Endothelial cell of umbilical vein (primary cell): ENCODE data around the gene PRCD. TPM values are rescaled to one million over a fixed set of nuclear protein-coding genes. Genes with fewer than 3 reads are reported as not detected.

Experiments
- BruUV-seq: library from RNA; stranded (reverse); fragments of 400-500 nt; replicated peaks from 2 replicates; lab custom pipeline; 2021; lab: Mats Ljungman, UMichigan
- CTCF ChIA-PET: fragments of 300-600, 350-600 bp; sonication (Branson Sonifier 250); formaldehyde crosslinking; loops from one replicate; lab custom pipeline; 2021; ENCODE audit warnings: antibody characterized with exemption, inconsistent platforms; lab: Charles Lee
- POLR2A ChIA-PET: fragments of 300-600, 350-600 bp; sonication (Branson Sonifier 250); formaldehyde crosslinking; loops from one replicate; lab custom pipeline; 2021; ENCODE audit warnings: antibody characterized with exemption, inconsistent platforms; lab: Charles Lee
- DNase-seq: peaks from one replicate; pipeline ENCODE4 v3.0.0-alpha.2; 2011; ENCODE audit warnings: low read depth, low spot score
- FAIRE-seq: peaks from 2 replicates; lab custom pipeline; 2011; peaks lifted over from hg19 to GRCh38; lab: Jason Lieb, UNC
- H2AFZ ChIP-seq: 2 replicates; pipeline ENCODE4 v1.6.0; 2012; ENCODE audit warnings: low read depth, low read length, control low read depth, inconsistent platforms
- H3K27ac ChIP-seq: 2 replicates; pipeline ENCODE4 v1.5.1; 2011; ENCODE audit warnings: low read depth, mild to moderate bottlenecking, control low read depth, low read length, moderate library complexity; ENCODE audit not compliant: insufficient read depth
- H3K27me3 ChIP-seq, 2 experiments: 2 replicates each; pipeline versions ENCODE4 v1.6.0 to v1.6.1; 2011; ENCODE audit warnings: low read length in 2 of 2, mixed read lengths in 1 of 2; ENCODE audit not compliant: control insufficient read depth in 2 of 2, insufficient read depth in 2 of 2
- H3K36me3 ChIP-seq, 2 experiments: 2 replicates in 1 of 2; 3 replicates in 1 of 2; pipeline ENCODE4 v1.5.1; 2011; ENCODE audit warnings: low read length in 2 of 2, mild to moderate bottlenecking in 1 of 2, moderate library complexity in 1 of 2; ENCODE audit not compliant: control insufficient read depth in 2 of 2, insufficient read depth in 2 of 2; ENCODE audit errors: extremely low read depth in 1 of 2
- H3K4me1 ChIP-seq: 3 replicates; pipeline ENCODE4 v1.5.1; 2011; ENCODE audit warnings: mild to moderate bottlenecking, low read length; ENCODE audit not compliant: control insufficient read depth, insufficient read depth; ENCODE audit errors: extremely low read depth
- H3K4me2 ChIP-seq: 2 replicates; pipeline ENCODE4 v1.6.1; 2011; ENCODE audit warnings: low read length, control low read depth, mixed read lengths; ENCODE audit not compliant: insufficient read depth
- H3K4me3 ChIP-seq, 3 experiments: fragments of 200-600 bp in 1 of 3; sonication (generic), shearing (Covaris generic) in 1 of 3; replicated peaks in 1 of 3; 2 replicates each; pipeline ENCODE4 v1.5.1; 2011 to 2016; ENCODE audit warnings: control low read depth in 3 of 3, low read length in 3 of 3, mild to moderate bottlenecking in 2 of 3, inconsistent platforms in 1 of 3, low read depth in 1 of 3, moderate library complexity in 1 of 3; ENCODE audit not compliant: insufficient read depth in 1 of 3
- H3K79me2 ChIP-seq: 2 replicates; pipeline ENCODE4 v1.6.0; 2012; ENCODE audit warnings: low read length, inconsistent platforms; ENCODE audit not compliant: control insufficient read depth, insufficient read depth
- H3K9ac ChIP-seq: replicated peaks from 2 replicates; pipeline ENCODE3; 2011; ENCODE audit warnings: low read length, control low read depth; ENCODE audit not compliant: insufficient read depth; ENCODE audit errors: extremely low read depth
- H3K9me1 ChIP-seq: replicated peaks from 3 replicates; pipeline ENCODE4 v1.6.0; 2011; ENCODE audit warnings: mild to moderate bottlenecking, low read length; ENCODE audit not compliant: control insufficient read depth, insufficient read depth; ENCODE audit errors: extremely low read depth
- H3K9me3 ChIP-seq: replicated peaks from 2 replicates; pipeline ENCODE4 v1.5.1; 2012; ENCODE audit warnings: low read length, inconsistent platforms; ENCODE audit not compliant: control insufficient read depth, insufficient read depth
- H4K20me1 ChIP-seq: replicated peaks from 2 replicates; pipeline ENCODE3; 2011; ENCODE audit warnings: mild to moderate bottlenecking, low read length; ENCODE audit not compliant: control insufficient read depth, insufficient read depth; ENCODE audit errors: extremely low read depth
- CTCF ChIP-seq, 2 donors: IDR thresholded peaks; 1 replicate in 1 of 2; 2 replicates in 1 of 2; pipeline ENCODE4 v1.5.1; 2011; ENCODE audit warnings: low read length in 2 of 2, mild to moderate bottlenecking in 2 of 2, moderate library complexity in 2 of 2, control low read depth in 1 of 2, inconsistent platforms in 1 of 2, low read depth in 1 of 2; ENCODE audit not compliant: insufficient read depth in 1 of 2; ENCODE audit errors: extremely low read depth in 1 of 2
- EZH2 ChIP-seq: IDR thresholded peaks from 2 replicates; pipeline ENCODE4 v1.6.1; 2012; ENCODE audit warnings: borderline replicate concordance, low read depth, mild to moderate bottlenecking, moderate library complexity, low read length, inconsistent platforms; ENCODE audit not compliant: severe bottlenecking
- FOS ChIP-seq: IDR thresholded peaks from 2 replicates; pipeline ENCODE4 v1.6.1; 2011; ENCODE audit warnings: mild to moderate bottlenecking, low read length, moderate library complexity, borderline replicate concordance; ENCODE audit not compliant: insufficient read depth
- GATA2 ChIP-seq: IDR thresholded peaks from 2 replicates; pipeline ENCODE4 v1.7.0; 2011; ENCODE audit warnings: low read depth, mild to moderate bottlenecking, moderate library complexity, mixed read lengths, low read length; ENCODE audit not compliant: insufficient read length, insufficient read depth
- JUN ChIP-seq: IDR thresholded peaks from 2 replicates; pipeline ENCODE4 v1.6.1; 2011; ENCODE audit warnings: borderline replicate concordance, low read depth; ENCODE audit not compliant: insufficient read length, insufficient read depth
- MAX ChIP-seq: IDR thresholded peaks from 2 replicates; pipeline ENCODE4 v1.6.1; 2011; ENCODE audit not compliant: insufficient read depth, insufficient read length
- MYC ChIP-seq: IDR thresholded peaks from one replicate; pipeline ENCODE4 v1.6.1; 2011; ENCODE audit warnings: mild to moderate bottlenecking, low read depth, low read length
- POLR2A ChIP-seq: IDR thresholded peaks from 2 replicates; pipeline ENCODE4 v1.6.1; 2012; ENCODE audit warnings: low read depth, mild to moderate bottlenecking, control low read depth, low read length
- POLR2AphosphoS5 ChIP-seq: IDR thresholded peaks from 2 replicates; pipeline ENCODE4 v1.6.1; 2012; ENCODE audit warnings: low read depth, mild to moderate bottlenecking, control low read depth, low read length, moderate library complexity; ENCODE audit not compliant: insufficient read depth
- dilution Hi-C: fragments of 300-500 bp; cut with MboI; formaldehyde crosslinking; loops from one replicate; pipeline ENCODE4 v1.15.0; 2019; ENCODE audit warnings: low sequenced_read_pairs; ENCODE audit not compliant: extremely low pct_ligation_motif_present
- intact Hi-C: fragments of 100-400 bp; cut with micrococcal nuclease; formaldehyde crosslinking; loops from one replicate; pipeline ENCODE4 v1.10.0; 2022
- polyA plus RNA-seq, 4 experiments: library from polyadenylated mRNA; depleted of rRNA in 3 of 4; stranded (reverse) in 3 of 4; unstranded in 1 of 4; fragments of >200 nt; gene quantifications; 2 replicates each; pipeline versions ENCODE4 v1.2.1 to v1.2.3, GENCODE V29; 2011 to 2012; ENCODE audit warnings: missing spikeins in 1 of 4
- total RNA-seq: library from RNA; stranded (reverse); gene quantifications from 2 replicates; pipeline ENCODE4 v1.2.3, GENCODE V29; 2021

The PRCD gene
- total and polyA plus RNA-seq, 2 donors (not counting 3 experiments of a cell fraction or from before 2014, with no cell fraction given), result not detected

GRCh38 chr17:76586741-76587487 lies 47.1 kb downstream of the PRCD start:
- no TSS peak for BruUV-seq
- Histone ChIP-seq H3K27me3 (peaks cover 16 to 18% of the 10 kb centered on the region in 2 experiments), H2AFZ (no peak overlapping the region), H3K4me2 (no peak overlapping the region), H3K9ac (no peak overlapping the region), H3K4me1 (peaks cover 5% of the 10 kb centered on the region), H4K20me1 (no peaks in the 10 kb centered on the region), H3K4me3 (no peak overlapping the region), H3K36me3 (no peaks in the 10 kb centered on the region), H3K9me1 (no peaks in the 10 kb centered on the region), H3K79me2 (no peaks in the 10 kb centered on the region), H3K9me3 (no peaks in the 10 kb centered on the region), H3K27ac (no peak overlapping the region)
- TF ChIP-seq GATA2 (no peak), POLR2AphosphoS5 (no peak), MYC (no peak), MAX (no peak), EZH2 (peak; percentile 25)
- FAIRE-seq (no peak), DNase-seq (no peak)
- ChIA-PET CTCF (interaction anchor here (1.0 to 3.9 kb wide), 13 partner anchors 17 to 95 kb away, joined by 3 to 32 read pairs (median 5); partner anchors contain the start of genes CYGB and PRCD), POLR2A (no interaction called here)
- intact Hi-C loops, result loop anchor here (1.0 to 5.0 kb wide), 3 partner anchors 30 to 64 kb away; no protein-coding TSS in a partner anchor
- dilution Hi-C loops, result no loop called here

GRCh38 chr17:76588182-76588581 lies 48.3 kb downstream of the PRCD start:
- FAIRE-seq, result no peak
- POLR2A ChIA-PET, result no interaction called here
- intact Hi-C loops, result loop anchor here (5.0 kb wide), 1 partner anchor 34 kb away; no protein-coding TSS in a partner anchor

More at GRCh38 chr17:76588182-76588581, 48.3 kb downstream of the PRCD start:
- peaks cover 5% of the 10 kb centered on the region for H3K4me1 ChIP-seq
- no peaks in the 10 kb centered on the region for H3K79me2 ChIP-seq
- TF ChIP-seq GATA2, result no peak
- TF ChIP-seq FOS, result no peak
- TF ChIP-seq EZH2, result no peak
- TF ChIP-seq POLR2AphosphoS5, result no peak
- TF ChIP-seq MAX, result no peak
- no peak for TF ChIP-seq MYC
- no peak for TF ChIP-seq POLR2A
- TF ChIP-seq JUN, result no peak
- no peak for TF ChIP-seq CTCF (IDR thresholded peaks at IDR 0.05; ENCODE audit: extremely low read depth in 1 of 2, insufficient read depth in 1 of 2, low read depth in 1 of 2, low read length in 2 of 2)
- no peak overlapping the region for H3K4me3 ChIP-seq
- H2AFZ ChIP-seq, result no peak overlapping the region
- H3K4me2 ChIP-seq, result no peak overlapping the region
- peaks cover 16 to 18% of the 10 kb centered on the region in 2 experiments for H3K27me3 ChIP-seq
- dilution Hi-C loops, result no loop called here
- H3K36me3 ChIP-seq, result no peaks in the 10 kb centered on the region
- CTCF ChIA-PET, result interaction anchor here (1.0 to 2.7 kb wide), 5 partner anchors 13 to 93 kb away, joined by 3 to 17 read pairs (median 4); no protein-coding TSS in a partner anchor
- H3K9me1 ChIP-seq, result no peaks in the 10 kb centered on the region
- H3K9me3 ChIP-seq, result no peaks in the 10 kb centered on the region
- DNase-seq, result no peak
- H3K9ac ChIP-seq, result no peak overlapping the region
- H4K20me1 ChIP-seq, result no peaks in the 10 kb centered on the region
- no peak overlapping the region for H3K27ac ChIP-seq
- BruUV-seq, result no TSS peak
